ENCODE results near the gene PLAGL2. TPM values are rescaled to one million over a fixed set of nuclear protein-coding genes. Genes with fewer than 3 reads are reported as not detected.
A peak's percentile ranks its signal among the peaks of the same experiment; 100 is the strongest.

The PLAGL2 gene
- total RNA-seq, 1 experiment from 2014 or later = 21.4 TPM

DNA sequence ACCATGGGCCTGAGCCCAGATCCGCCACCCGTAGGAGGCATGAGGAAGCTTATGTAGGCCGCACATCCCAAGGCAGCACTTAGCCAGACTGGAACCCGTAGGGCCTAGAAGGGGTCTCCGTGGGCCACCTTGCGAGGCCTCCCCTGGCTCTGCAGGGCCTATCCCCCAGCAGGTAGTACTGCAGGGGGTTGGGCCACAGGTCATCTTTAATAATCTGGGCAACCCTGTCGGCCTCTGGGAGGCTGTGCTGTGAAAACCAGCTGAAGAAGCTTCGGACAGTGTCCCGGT lies 18.5 kb downstream of the PLAGL2 start (continued):
- TF ChIP-seq NR3C1 (CRISPR knock-in tag; conservative IDR thresholded peaks at IDR 0.05; ENCODE audit: low read depth) = no peak
- TF ChIP-seq NFE2L1 (CRISPR knock-in tag; IDR thresholded peaks at IDR 0.05) = no peak
- TF ChIP-seq JAZF1 (CRISPR knock-in tag; IDR thresholded peaks at IDR 0.05) = no peak
- TF ChIP-seq NFYB (CRISPR knock-in tag; conservative IDR thresholded peaks at IDR 0.05; ENCODE audit: low read depth) = no peak
- no peak for TF ChIP-seq EMX1 (CRISPR knock-in tag; IDR thresholded peaks at IDR 0.05)
- TF ChIP-seq, protein P1, sequence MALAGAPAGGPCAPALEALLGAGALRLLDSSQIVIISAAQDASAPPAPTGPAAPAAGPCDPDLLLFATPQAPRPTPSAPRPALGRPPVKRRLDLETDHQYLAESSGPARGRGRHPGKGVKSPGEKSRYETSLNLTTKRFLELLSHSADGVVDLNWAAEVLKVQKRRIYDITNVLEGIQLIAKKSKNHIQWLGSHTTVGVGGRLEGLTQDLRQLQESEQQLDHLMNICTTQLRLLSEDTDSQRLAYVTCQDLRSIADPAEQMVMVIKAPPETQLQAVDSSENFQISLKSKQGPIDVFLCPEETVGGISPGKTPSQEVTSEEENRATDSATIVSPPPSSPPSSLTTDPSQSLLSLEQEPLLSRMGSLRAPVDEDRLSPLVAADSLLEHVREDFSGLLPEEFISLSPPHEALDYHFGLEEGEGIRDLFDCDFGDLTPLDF (CRISPR knock-in tag; IDR thresholded peaks at IDR 0.05) = no peak
- TF ChIP-seq ATF2 (CRISPR knock-in tag; IDR thresholded peaks at IDR 0.05; ENCODE audit: borderline replicate concordance, low read depth) = no peak
- TF ChIP-seq, protein P2, sequence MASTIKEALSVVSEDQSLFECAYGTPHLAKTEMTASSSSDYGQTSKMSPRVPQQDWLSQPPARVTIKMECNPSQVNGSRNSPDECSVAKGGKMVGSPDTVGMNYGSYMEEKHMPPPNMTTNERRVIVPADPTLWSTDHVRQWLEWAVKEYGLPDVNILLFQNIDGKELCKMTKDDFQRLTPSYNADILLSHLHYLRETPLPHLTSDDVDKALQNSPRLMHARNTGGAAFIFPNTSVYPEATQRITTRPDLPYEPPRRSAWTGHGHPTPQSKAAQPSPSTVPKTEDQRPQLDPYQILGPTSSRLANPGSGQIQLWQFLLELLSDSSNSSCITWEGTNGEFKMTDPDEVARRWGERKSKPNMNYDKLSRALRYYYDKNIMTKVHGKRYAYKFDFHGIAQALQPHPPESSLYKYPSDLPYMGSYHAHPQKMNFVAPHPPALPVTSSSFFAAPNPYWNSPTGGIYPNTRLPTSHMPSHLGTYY (CRISPR knock-in tag; IDR thresholded peaks at IDR 0.05) = no peak
- TF ChIP-seq, protein P3, sequence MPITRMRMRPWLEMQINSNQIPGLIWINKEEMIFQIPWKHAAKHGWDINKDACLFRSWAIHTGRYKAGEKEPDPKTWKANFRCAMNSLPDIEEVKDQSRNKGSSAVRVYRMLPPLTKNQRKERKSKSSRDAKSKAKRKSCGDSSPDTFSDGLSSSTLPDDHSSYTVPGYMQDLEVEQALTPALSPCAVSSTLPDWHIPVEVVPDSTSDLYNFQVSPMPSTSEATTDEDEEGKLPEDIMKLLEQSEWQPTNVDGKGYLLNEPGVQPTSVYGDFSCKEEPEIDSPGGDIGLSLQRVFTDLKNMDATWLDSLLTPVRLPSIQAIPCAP (CRISPR knock-in tag; IDR thresholded peaks at IDR 0.05) = no peak

DNA sequence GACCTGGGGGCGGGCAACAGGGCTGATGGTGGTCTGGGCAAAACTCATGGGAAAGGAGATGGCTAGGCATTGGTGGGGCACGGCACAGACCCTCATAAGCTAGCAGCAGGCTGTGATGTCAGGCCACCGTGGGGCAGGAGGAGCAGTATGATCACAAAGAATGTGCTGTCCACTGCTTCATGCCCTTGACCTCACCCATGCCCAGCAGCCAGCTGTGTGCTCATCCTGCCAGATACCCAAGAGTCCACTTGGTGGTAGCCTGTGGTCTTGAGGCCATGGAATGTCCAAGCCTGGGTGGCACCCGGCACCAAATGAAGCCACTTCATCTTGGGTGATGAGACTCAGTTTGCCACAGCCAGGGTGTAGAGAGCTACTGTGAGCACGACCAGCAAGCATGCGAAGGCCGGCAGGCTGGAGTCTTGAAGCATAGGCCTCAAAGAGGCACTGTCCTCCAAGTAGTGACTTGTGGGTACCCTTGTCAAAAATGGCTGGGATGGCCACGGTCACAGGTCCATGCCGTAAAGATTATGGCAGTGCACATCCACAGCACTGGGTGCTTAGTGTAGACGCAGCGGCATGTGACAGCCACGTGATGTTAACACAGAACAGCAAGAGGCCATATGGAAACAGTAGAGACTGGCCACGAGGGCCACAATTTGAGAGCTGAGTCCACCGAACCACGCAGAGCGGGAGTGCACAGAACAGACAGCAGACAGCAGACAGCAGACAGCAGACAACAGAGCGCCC lies 19.0 kb downstream of the PLAGL2 start:
- POLR2A ChIA-PET = no interaction called here
- no peak for DNase-seq (ENCODE audit: low spot score)
- Mint-ChIP-seq H3K27ac (no peak overlapping the region), H3K27me3 (ENCODE audit: low read depth) (peaks cover 3% of the 10 kb centered on the region), H3K36me3 (no peaks in the 10 kb centered on the region), H3K9me3 (no peaks in the 10 kb centered on the region), H3K4me1 (peaks cover 20% of the 10 kb centered on the region), H3K4me3 (peak overlapping the region; percentile 76)
- TF ChIP-seq ETV6 (CRISPR knock-in tag; IDR thresholded peaks at IDR 0.05) (no peak), SP1 (CRISPR knock-in tag; conservative IDR thresholded peaks at IDR 0.05) (no peak), NR1H2 (CRISPR knock-in tag; IDR thresholded peaks at IDR 0.05) (no peak), JAZF1 (CRISPR knock-in tag; IDR thresholded peaks at IDR 0.05) (no peak), TP53 (CRISPR knock-in tag; IDR thresholded peaks at IDR 0.05) (no peak), OVOL2 (CRISPR knock-in tag; IDR thresholded peaks at IDR 0.05; ENCODE audit: borderline replicate concordance) (no peak), ZNF281 (CRISPR knock-in tag; IDR thresholded peaks at IDR 0.05) (no peak), ZBTB21 (CRISPR knock-in tag; IDR thresholded peaks at IDR 0.05; ENCODE audit: borderline replicate concordance) (no peak), PREB (CRISPR knock-in tag; IDR thresholded peaks at IDR 0.05; ENCODE audit: borderline replicate concordance) (no peak), EMX1 (CRISPR knock-in tag; IDR thresholded peaks at IDR 0.05) (no peak), HMGA2 (CRISPR knock-in tag; IDR thresholded peaks at IDR 0.05) (no peak), ZNF138 (CRISPR knock-in tag; conservative IDR thresholded peaks at IDR 0.05) (no peak), FOXK1 (CRISPR knock-in tag; IDR thresholded peaks at IDR 0.05) (no peak), SMAD4 (CRISPR knock-in tag; IDR thresholded peaks at IDR 0.05) (no peak)
- TF ChIP-seq, protein P2 (CRISPR knock-in tag; IDR thresholded peaks at IDR 0.05) = no peak
- TF ChIP-seq, protein P4, sequence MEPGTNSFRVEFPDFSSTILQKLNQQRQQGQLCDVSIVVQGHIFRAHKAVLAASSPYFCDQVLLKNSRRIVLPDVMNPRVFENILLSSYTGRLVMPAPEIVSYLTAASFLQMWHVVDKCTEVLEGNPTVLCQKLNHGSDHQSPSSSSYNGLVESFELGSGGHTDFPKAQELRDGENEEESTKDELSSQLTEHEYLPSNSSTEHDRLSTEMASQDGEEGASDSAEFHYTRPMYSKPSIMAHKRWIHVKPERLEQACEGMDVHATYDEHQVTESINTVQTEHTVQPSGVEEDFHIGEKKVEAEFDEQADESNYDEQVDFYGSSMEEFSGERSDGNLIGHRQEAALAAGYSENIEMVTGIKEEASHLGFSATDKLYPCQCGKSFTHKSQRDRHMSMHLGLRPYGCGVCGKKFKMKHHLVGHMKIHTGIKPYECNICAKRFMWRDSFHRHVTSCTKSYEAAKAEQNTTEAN (CRISPR knock-in tag; IDR thresholded peaks at IDR 0.05) = no peak
- TF ChIP-seq, protein P1 (CRISPR knock-in tag; IDR thresholded peaks at IDR 0.05) = no peak
- no peak for ATAC-seq
- CTCF ChIA-PET = interaction anchor here (0.6 to 1.7 kb wide), 3 partner anchors 339 to 352 kb away, joined by 3 to 4 read pairs (median 3); no protein-coding TSS in a partner anchor
